ENCODE results near the gene ANKRD23.
A peak's percentile ranks its signal among the peaks of the same experiment; 100 is the strongest.

The ANKRD23 gene

DNA sequence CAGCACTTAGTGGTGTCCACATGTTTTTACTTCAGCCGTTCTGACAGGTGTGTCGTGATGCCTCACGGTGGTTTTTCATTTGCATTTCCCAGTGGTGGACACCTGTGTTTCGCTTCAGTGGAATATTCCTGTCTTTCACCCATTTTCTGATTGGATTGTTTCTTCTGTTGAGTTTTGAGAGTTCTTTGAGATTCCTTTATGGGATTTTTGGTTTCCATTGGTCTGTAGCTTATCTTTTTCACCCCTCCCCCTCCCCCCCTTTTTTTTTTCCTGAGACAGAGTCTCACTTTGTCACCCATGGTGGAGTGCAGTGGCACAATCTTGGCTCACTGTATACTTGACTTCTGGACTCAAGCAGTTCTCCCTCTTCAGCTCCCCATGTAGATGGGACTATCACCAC lies 8.0 kb downstream of the ANKRD23 start:
- no peak for DNase-seq

DNA sequence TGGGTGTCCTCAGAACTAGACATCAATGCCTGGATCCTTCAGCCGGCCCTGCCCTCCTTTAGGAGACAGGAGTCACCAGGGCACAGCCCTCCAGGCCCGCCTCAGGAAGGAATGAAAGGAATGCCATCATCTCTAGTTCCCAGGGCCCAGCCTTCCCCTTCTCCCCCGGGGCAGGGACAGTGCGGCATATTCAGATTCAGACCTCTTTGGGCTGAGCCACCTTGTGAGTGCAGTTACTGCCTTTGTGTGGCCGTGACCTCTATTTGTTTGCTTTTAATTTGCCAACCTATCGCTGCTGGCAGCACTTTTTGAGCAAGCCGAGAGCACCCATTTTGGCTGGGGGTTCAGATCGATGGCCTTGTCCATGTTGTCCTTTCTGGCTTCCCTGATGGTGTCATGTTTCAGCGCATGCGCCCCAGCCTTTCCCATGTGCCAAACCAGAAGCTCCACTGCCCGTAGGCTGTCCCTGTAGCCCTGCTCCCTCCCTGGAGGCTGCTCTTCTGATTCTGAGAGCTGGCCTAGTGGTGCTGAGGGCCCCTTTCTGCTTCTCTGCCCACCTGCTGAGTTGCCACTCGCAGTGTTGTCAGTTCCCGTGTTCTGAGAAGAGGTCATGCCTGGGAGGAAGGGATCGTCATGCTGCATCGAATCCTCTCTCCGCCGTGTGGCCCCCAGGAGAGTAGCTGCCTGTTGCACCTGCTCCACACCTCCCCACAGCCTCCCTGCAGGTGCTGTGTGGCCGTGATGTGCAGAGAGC lies 10.9 kb downstream of the ANKRD23 start:
- DNase-seq, result peak; percentile 44

DNA sequence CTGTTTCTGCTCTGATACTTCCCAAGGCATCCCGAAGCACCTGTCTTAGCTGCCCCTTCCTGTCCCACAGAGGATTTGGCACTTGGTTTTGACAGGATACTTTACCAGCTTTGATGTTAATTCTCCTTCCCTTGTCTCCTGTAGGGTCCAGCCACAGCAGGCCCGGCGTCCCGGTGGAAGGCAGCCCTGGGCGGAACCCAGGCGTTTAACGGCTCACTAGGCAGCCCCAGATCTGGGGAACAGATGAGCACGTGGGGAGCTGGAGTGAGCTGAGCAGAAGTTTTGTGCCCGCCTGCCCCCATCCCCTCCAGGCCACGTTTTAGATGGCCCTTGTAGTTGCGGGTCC lies 11.4 kb downstream of the ANKRD23 start:
- no peak for DNase-seq

GRCh38 chr2:96831679-96832078 lies 12.1 kb downstream of the ANKRD23 start:
- no peak for DNase-seq

DNA sequence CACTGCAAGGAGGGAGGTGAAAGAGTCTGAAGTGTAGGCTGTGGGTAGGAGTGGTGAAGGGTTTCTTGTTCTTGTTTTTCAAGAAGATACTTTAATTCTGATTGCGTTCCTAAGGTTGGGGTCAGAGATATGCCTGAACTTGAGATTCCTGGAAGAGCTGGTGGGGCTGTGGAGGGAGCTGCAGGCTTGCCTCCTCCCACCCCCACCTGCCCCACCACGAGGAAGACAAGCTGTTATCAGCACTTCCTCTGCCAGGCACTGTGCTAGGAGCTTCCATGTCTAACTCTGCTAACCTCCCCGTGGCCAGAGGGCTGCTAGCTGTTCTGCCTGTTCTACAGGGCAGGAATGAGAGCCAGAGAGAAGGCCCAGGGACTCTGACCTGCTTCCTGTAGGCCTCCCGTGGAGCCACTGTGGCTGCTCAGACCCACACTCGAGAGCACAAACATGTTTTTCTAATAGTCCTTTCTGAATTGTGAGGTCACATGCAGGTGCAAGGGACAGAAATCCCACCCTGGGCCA lies 13.7 kb downstream of the ANKRD23 start:
- DNase-seq, result no peak

GRCh38 chr2:96828874-96829273 lies 14.9 kb downstream of the ANKRD23 start:
- DNase-seq, result no peak

DNA sequence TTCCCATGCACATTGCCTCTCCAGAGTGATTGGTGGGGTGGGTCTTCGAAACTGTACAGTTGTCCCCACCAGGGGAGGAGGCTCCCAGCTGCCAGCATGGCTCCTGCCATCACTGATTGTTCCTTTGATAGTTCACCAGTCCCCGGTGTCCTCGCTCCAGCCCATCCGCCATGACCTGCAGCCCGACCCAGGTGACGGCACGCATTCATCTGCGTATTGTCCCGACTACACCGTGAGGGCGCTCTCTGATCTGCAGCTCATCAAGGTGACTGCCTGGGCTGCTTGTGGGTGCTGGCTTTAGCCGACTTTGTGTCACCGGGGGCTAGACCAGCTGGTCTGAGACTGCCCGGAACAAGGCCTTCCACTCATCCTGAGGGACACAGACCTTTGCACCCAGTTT lies 15.4 kb downstream of the ANKRD23 start:
- no peak for DNase-seq

DNA sequence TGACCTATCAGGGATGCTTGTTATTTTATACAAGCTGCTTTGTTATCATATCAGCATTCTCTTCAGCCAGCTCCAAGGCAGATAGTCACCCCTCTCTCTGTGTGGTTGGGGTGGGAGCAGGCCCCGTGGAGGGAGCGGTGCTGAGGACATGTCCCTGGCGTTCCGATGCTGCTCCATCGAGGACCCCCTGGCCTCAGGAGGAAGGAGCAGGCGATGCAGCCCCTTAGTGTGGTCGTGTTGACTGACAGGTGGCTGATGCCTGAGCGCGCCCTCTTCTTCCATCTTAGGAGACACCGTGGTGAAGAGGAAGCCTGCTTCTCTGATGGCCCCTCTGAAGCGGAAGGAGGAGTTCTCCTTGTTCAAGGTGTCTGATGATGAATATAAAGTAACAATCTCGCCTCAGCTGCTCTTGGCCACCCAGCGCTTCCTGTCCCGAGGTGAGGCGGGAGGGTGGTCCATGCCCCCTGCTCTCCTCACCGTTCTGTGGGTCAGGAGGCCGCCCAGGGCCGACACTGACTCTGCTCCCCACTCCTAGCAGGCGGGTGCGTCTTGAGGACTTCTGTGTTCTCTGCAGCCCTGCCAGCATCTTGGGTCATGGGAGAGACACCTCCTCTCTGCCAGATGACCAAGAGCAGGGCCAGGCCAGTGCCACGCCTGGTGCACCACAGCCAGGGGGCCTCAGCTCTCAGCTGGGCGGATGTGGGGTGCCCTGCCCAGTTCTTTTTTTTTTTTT lies 17.1 kb downstream of the ANKRD23 start:
- DNase-seq, result no peak

GRCh38 chr2:96825057-96825456 lies 18.8 kb downstream of the ANKRD23 start:
- no peak for DNase-seq

DNA sequence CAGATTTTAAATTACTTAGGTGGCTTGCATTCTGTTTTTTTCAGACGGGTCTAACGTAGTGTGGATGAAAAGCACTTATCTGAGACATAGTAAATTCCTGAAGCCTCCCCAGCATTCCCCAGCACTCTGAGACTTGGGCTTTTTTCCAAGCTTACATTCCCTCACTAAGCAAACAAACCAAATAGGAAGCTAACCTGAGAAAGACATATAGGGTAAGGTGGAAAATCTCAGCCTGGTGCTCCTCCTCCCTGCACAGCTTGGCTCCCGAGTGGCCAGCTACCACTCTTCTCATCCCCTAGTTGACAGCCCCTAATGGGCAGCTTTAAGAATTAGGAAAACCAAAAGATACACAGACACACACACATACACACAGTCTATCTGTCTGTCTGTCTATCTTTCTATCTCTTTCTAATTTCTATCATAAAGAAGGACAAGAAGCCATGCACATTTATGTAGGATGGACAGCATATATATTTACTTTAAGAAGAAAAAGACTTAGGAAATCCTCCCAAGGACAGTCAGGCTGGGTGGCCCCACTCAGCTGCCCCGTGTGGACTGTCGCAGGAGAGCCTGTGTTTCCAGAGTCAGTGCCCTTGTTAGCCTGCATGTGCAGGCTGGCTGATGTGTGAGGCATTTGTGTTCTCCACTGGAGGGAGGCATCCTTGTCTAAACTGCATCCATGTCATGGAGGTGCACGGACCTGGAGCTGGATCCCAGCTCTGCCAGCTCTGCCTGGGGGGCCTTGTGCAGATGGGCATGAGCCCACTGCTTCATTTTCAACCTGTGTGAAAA lies 19.5 kb downstream of the ANKRD23 start:
- DNase-seq, result no peak

DNA sequence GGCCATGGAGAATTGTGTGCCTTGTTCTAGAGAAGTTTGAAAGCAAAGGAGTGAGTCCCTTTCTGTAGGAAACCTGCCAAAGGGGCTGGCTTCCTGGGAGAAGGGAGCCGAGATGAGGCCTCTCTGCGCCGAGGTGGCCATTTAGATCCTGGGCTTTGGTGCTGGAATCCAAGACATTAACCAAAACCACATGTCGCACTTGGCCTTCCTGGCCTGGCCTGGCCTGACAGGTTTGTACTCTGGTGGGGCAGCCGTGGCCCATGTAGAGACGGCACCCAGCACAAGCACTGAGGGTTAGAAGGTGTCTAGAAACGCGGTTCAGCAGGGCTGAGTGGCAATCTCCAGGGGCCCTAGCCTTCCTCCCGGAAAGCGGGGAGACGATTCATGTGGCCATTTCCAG lies 20.6 kb downstream of the ANKRD23 start:
- DNase-seq, result no peak

DNA sequence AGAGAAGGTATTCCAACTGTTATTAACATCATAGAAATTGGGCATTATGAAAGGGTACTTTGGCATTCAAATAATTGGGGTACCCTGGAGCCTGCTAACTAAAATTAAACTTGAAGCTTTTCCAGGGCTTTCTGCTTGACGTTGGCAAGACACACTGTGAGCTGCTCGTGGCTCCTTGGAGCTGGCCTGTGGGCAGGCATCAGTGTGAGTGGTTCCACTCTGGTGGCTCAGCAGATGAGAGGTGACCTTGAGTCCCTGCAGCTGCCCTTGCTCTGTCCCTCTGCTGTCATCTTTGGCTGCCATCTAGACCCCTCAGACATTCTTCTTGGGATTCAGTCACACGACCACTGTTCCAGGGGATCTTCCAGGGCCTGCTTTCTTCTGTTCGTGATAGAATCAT lies 21.0 kb downstream of the ANKRD23 start:
- no peak for DNase-seq

- DNase-seq, result no peak
Measured at GRCh38 chr2:96821113-96821675, 22.6 kb downstream of the ANKRD23 start.

DNA sequence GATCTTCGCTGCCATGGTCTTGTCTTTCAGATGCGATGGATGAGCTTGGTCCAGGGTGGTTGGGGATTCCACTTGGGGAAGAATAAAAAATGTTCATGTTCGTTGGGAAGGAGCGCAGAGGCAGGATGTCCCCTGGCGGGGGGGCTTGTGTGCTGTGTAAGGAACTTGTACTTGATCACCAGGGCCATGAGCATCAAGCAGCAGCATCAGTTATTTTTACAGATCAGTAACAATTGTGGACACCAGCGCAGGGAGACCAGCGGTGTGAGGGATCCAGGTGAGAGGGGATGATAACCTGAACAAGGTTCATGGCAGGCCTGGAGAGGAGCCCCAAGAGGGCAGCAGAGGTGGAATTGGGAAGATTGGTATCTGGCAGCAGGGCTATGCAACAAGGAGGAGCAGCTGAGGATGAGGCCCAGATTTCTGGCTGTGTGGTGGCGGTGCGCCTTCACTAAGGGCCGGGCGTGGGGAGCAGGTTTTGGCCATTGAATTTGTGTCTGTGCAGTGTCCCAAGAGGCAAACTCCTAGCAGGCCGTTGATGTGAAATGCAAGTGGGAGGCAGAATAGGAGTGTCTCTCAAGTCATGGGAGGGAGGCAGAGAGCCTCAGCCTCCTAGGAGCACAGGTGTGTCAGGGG lies 23.8 kb downstream of the ANKRD23 start:
- no peak for DNase-seq

GRCh38 chr2:96819128-96819875 lies 24.5 kb downstream of the ANKRD23 start:
- DNase-seq, result no peak

DNA sequence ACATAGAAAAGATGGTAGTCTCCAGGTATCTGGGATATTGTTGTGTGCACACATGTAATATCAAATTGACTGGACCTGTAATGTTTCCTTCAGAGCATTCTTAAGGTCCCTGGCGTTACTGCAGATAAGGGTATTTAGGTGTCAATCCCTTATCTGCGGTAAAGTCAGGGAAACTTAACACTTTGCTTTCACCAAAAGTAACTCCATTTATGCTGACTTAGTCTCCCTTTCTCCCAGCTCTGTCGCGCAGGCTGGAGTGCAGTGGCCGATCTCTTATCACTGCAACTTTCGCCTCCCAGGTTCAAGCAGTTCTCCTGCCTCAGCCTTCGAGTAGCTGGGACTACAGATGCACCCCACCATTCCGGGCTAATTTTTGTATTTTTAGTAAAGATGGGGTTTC lies 25.9 kb downstream of the ANKRD23 start:
- no peak for DNase-seq

DNA sequence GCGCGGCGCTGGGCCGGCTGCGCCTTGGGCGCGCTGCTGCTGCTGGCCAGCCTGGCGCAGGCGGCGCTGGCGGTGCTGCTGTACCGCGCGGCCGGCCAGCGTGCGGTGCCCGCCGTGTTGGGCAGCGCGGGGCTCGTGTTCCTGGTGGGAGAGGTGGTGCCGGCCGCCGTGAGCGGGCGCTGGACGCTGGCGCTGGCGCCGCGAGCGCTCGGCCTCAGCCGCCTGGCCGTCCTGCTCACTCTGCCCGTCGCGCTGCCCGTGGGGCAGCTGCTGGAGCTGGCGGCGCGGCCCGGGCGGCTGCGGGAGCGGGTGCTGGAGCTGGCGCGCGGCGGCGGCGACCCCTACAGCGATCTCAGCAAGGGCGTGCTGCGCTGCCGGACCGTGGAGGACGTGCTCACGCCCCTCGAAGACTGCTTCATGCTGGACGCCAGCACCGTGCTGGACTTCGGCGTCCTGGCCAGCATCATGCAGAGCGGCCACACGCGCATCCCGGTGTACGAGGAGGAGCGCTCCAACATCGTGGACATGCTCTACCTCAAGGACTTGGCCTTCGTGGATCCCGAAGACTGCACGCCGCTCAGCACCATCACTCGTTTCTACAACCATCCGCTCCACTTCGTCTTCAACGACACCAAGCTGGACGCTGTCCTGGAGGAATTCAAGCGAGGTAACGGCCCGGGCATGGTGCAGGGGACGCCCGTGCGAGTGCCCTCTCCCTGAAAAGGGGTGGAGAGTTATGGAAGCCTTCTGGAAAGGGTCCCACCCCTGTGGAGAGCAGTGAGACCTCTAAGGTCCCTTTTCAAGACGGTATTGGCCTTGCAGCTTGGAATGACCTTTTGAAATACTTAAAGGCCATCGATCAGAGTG lies 26.8 kb downstream of the ANKRD23 start:
- no peak for DNase-seq

DNA sequence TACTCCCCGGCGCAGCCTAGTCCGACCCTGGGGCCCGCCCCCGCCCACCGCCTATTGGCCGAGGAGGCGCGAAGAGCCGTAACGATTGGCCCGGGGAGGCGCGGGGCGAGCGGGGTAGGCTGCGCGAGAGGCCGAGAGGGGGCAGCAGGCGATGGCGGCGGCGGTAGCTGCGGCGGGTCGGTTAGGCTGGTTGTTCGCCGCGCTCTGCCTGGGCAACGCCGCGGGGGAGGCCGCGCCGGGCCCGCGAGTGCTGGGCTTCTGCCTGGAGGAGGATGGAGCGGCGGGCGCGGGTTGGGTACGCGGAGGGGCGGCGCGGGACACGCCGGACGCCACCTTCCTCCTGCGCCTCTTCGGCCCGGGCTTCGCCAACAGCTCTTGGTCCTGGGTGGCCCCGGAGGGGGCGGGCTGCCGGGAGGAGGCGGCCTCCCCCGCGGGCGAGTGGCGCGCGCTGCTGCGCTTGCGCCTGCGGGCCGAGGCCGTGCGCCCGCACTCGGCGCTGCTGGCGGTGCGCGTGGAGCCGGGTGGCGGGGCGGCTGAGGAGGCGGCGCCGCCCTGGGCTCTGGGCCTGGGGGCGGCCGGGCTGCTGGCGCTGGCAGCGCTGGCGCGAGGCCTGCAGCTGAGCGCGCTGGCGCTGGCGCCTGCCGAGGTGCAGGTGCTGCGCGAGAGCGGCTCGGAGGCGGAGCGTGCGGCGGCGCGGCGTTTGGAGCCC lies 27.5 kb downstream of the ANKRD23 start, which contains the start of gene CNNM3:
CNNM3 (plus strand) TSS at position 142 of the 709 bp plus-strand sequence; CDS start at position 152, 10 bp downstream.
- DNase-seq, result peak; percentile 66

GRCh38 chr2:96815326-96816126 lies 28.3 kb downstream of the ANKRD23 start:
- no peak for DNase-seq
